HG03521 (cell line): Measurements from ENCODE around the gene DGCR2.

Experiments
- ATAC-seq: cut with Tn5 transposase; IDR thresholded peaks from one replicate; pipeline ENCODE4 v1.9.1; 2021; ENCODE audit warnings: mild to moderate bottlenecking, moderate library complexity; ENCODE audit not compliant: unreplicated experiment

DGCR2 gene

GRCh38 chr22:19128946-19129727 lies 6.9 kb upstream of the DGCR2 start:
- no peak for ATAC-seq

DNA sequence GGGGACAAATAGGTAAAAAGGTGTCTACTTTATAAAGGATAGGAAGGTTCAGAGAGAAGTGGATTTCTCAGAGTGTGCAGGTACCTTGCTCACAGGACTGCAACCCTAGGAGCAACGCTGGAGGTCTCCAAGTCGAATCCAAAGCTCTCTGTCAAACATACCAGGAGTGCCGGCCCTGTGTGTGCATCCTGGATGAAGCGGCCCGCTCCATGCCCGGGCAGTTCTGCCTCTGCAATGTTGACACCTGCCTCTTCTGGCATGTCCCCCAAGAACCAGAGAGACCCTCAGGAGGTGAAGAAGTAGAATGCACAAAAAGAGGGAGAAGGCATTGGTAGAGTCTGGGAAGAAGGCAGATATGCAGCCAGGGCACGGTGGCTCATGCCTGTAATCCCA lies 5.8 kb upstream of the DGCR2 start:
- ATAC-seq = no peak

DNA sequence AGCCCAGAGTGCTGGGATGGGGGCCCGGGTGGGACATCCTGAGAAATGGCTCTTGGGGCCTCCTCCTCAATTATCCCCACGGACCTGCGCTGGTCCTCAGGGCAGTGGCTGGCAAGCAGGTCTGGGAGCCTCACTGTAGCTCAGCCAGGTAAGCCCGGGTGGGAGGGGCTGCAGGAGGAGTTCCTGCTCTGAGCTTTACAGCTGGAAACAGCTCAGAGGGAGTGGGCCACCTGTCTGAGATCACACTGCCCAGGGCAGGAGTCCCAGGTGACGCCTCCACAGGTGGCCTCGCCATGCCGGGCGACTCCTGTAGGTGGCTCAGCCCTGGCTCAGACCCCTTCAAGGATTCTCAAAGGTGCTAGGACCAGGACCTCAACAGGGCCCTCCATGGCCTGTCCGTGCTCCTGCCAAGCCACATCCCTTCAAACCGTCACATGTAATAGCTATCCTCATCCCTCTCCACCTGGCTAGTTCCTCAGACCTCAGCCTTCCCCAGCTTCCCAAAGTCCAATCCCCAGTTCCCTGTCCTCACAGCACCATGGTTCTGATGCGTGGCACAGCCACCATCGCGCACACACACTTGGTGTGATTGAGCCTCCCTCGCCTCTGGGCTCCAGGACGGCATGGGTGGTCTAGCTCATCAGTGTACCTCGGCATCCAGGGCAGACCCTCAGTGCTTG lies 5.3 kb upstream of the DGCR2 start:
- no peak for ATAC-seq

GRCh38 chr22:19126309-19127273 lies 4.4 kb upstream of the DGCR2 start:
- ATAC-seq = no peak

- ATAC-seq = no peak
Observed at GRCh38 chr22:19125474-19126308, 3.5 kb upstream of the DGCR2 start.

GRCh38 chr22:19125011-19125410 lies 2.8 kb upstream of the DGCR2 start:
- no peak for ATAC-seq

GRCh38 chr22:19124377-19124776 lies 2.2 kb upstream of the DGCR2 start:
- no peak for ATAC-seq

DNA sequence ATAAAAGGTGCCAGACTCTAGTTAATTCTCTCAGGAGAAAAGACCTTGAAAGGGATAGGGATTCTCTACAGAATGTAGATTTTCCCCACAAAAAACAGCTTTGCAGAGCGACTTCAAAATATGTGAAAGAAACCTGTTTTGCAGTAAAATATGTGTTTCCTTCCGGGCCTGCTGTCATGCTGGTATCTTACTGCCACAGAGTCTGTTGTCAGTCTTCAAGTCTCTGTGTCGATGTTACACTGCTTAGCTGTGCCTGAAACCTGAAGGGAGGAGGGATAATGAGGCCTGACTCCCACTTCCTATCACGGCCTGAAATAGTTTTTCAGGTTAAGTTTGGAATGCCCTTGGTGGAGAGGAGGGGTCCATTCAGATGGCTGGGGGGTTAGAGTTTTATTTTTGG lies 1.7 kb upstream of the DGCR2 start:
- no peak for ATAC-seq

DNA sequence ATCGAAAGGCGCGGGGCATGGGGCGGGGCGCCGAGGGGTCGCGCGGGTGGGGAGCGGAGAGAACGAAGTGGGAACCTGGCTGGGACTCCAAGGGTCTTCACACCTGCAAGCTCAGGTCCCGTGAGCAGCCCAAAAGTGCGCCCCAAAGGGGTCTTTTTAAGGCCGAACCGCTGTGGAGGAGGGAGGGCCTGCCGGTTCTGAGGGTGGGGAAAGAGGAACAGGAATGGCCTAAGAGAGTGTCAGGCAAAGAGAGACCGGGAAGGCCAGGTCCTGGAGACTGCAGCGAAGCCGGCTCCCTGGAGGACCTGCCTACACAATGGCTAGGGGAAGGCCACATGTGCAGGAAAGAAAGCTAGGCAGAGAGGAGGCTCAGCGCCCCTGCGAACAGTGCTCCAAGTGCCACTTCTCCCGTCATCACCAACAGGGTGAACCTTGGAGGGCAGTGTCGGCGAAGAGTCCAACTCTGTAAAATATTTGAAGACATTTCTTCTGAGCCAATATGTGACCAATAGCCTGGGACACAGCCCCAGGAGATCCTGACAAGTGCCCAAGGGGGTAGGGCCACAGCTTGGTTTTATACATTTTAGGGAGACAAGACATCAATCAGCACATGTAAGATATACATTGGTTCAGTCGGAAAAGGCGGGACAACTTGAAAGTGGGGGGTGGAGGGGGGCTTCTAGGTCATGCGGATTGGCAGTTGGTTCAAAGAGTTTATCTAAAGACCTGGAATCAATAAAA lies 710 bp upstream of the DGCR2 start:
- ATAC-seq = no peak

- ATAC-seq = peak; percentile 21
Observed at GRCh38 chr22:19121631-19122142, 525 bp downstream of the DGCR2 start.

DNA sequence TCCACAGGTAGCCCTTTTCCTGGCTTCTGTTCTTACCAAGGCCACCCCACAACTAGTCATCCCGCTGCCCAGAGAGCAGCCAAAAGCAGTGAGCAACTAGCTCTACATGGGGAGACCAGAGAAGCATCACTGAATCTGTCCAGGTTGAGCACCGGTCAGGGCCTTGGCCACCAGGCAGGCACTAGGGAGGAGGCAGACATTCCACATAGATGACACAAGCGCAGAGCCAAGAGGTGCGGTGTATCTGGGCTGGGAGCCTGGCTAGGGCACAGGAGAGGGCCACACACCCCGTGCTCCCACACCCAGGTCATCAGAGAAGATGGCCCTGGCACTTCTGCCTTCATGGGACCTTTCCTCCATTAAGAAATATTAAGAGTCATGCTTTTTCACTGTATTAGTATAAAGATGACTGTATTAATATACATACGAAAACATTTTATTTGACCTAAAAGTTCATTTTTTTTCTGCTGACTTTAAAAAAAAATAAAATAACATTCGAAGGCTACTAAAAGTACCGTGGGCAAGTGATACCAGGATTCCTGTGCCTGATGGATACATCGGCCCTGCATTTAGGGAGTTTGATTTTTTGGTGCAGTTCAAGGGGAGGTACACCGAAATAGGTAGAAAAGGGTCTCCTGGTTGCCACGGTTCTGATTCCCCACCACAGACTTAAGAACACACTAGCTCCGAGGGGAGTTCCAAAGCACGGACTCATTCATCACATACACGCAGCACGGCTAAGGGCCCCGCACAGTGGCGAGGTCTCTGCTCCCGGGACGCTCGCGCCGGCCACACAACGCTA lies 1.2 kb downstream of the DGCR2 start:
- no peak for ATAC-seq

GRCh38 chr22:19119949-19120348 lies 2.3 kb downstream of the DGCR2 start:
- no peak for ATAC-seq

- no peak for ATAC-seq
Observed at GRCh38 chr22:19118329-19118880, 3.8 kb downstream of the DGCR2 start.

DNA sequence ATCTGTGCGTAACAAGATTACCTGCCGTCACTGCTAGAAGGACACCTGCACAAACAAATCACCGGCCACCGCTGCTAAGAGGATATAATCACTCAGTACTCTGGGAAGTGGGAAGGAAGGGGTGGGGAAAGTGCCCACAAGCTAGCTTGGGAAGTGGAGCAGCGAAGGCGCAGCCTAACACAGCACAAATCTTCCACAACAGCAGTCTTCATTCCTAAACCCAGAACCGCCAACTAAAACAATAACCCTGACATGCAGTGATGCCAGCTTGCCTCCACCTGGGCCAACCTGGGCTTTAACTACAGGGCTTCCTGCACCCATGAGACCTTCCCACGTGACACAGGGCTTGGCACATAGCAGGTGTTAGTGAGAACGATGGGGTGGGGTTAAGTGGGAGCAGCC lies 5.1 kb downstream of the DGCR2 start:
- no peak for ATAC-seq

GRCh38 chr22:19115628-19116027 lies 6.6 kb downstream of the DGCR2 start:
- ATAC-seq = no peak

DNA sequence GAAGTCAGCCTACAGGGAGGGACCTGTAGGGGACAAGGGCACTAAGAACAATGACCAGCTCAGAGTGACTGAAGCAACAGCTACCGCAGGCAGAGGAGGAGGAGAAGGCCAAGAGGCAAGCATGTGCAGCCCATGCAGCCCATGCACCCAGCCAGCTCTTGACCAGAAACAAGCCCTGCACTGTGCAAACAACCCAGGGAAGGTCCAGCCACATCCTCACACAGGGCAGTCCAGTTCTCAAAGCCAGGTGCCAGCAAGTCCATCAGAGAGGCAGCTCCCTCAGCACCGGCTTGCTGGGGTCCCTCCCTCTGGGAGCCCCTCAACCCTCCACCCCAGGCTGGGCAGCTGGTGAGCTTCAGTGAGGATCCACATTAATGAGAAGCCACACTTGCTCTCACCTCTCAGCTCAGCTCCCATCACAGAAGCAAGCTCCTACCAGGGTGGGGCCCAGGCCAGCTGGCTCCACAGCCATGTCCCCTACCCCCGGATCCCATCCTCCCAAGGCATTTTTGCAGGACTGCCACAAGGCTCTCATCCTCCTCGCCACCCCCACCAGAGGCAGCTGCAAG lies 7.1 kb downstream of the DGCR2 start:
- ATAC-seq = no peak

- no peak for ATAC-seq
Observed at GRCh38 chr22:19113429-19113828, 8.8 kb downstream of the DGCR2 start.

GRCh38 chr22:19111584-19111983 lies 10.6 kb downstream of the DGCR2 start:
- ATAC-seq = no peak
